Nephron (organoid): ENCODE results near the gene SBDS.
"Not testable (repeated sequence)": the region's sequence is repeated elsewhere in the genome, so short reads cannot be mapped to it uniquely, and the experiment has no call there.

Source experiments
- H3K27ac Mint-ChIP-seq, 3 experiments: 2 replicates each; pipeline ENCODE4 v1.8.0; 2020; ENCODE audit warnings: mixed read lengths in 3 of 3, mild to moderate bottlenecking in 2 of 3, moderate library complexity in 1 of 3
- H3K27me3 Mint-ChIP-seq: 2 replicates; pipeline ENCODE4 v1.8.0; 2021; ENCODE audit warnings: low read depth, mild to moderate bottlenecking, moderate library complexity, mixed read lengths
- H3K36me3 Mint-ChIP-seq: 2 replicates; pipeline ENCODE4 v1.8.0; 2020; ENCODE audit warnings: low read depth, mixed read lengths
- H3K4me1 Mint-ChIP-seq: 2 replicates; pipeline ENCODE4 v1.8.0; 2020; ENCODE audit warnings: mixed read lengths
- H3K4me3 Mint-ChIP-seq, 3 experiments: 2 replicates each; pipeline ENCODE4 v1.8.0; 2020; ENCODE audit warnings: mild to moderate bottlenecking in 3 of 3, mixed read lengths in 3 of 3, moderate library complexity in 2 of 3
- H3K9me3 Mint-ChIP-seq: 2 replicates; pipeline ENCODE4 v1.8.0; 2020; ENCODE audit warnings: mixed read lengths
- CTCF ChIP-seq, 3 experiments: fragments of 200-600 bp; sonication (generic); IDR thresholded peaks; one replicate each; pipeline ENCODE4 v1.5.0; 2021; ENCODE audit warnings: antibody characterized with exemption in 3 of 3; ENCODE audit not compliant: unreplicated experiment in 3 of 3

SBDS gene

GRCh38 chr7:67008260-67008659, 12.9 kb upstream of the SBDS start:
- Mint-ChIP-seq H3K36me3 (peaks cover 46% of the 10 kb centered on the region), H3K4me3 (no peak overlapping the region), H3K27me3 (no peaks in the 10 kb centered on the region), H3K4me1 (no peaks in the 10 kb centered on the region), H3K27ac (no peak overlapping the region), H3K9me3 (no peaks in the 10 kb centered on the region)
- TF ChIP-seq CTCF (IDR thresholded peaks at IDR 0.05; ENCODE audit: unreplicated experiment in 3 of 3), result no peak

GRCh38 chr7:67006965-67007364, 11.6 kb upstream of the SBDS start:
- Mint-ChIP-seq H3K4me1 (no peaks in the 10 kb centered on the region), H3K27me3 (no peaks in the 10 kb centered on the region), H3K9me3 (no peaks in the 10 kb centered on the region), H3K4me3 (no peak overlapping the region), H3K36me3 (peaks cover 46% of the 10 kb centered on the region), H3K27ac (no peak overlapping the region)
- TF ChIP-seq CTCF (IDR thresholded peaks at IDR 0.05; ENCODE audit: unreplicated experiment in 3 of 3), result no peak

- not testable (repeated sequence) for H3K4me3 Mint-ChIP-seq
Observed at GRCh38 chr7:67004145-67004544, 8.8 kb upstream of the SBDS start.

GRCh38 chr7:67000601-67001258, 5.3 kb upstream of the SBDS start:
- not testable (repeated sequence) for H3K27me3 Mint-ChIP-seq, H3K9me3 Mint-ChIP-seq, H3K4me1 Mint-ChIP-seq
- peak overlapping the region; percentile 61 to 81 (median 79) for H3K4me3 Mint-ChIP-seq
- TF ChIP-seq CTCF (IDR thresholded peaks at IDR 0.05; ENCODE audit: unreplicated experiment in 3 of 3), result peak; percentile 30 to 50 (median 42)
- peaks cover 14% of the 10 kb centered on the region for H3K36me3 Mint-ChIP-seq
- H3K27ac Mint-ChIP-seq, result peak overlapping the region in 2 of 3 experiments; percentile 47 to 54

More at GRCh38 chr7:67004145-67004544, 8.8 kb upstream of the SBDS start:
- H3K27ac Mint-ChIP-seq, H3K4me1 Mint-ChIP-seq, H3K9me3 Mint-ChIP-seq, H3K27me3 Mint-ChIP-seq: not testable (repeated sequence)
- peaks cover 38% of the 10 kb centered on the region for H3K36me3 Mint-ChIP-seq

- Mint-ChIP-seq H3K27ac (peak within 1 kb of the TSS; percentile 90 to 100 (median 97)), H3K4me3 (peak within 1 kb of the TSS; percentile 91 to 98 (median 98)), H3K36me3 (peaks cover 16% of the 10 kb centered on the region)
- H3K9me3 Mint-ChIP-seq, H3K27me3 Mint-ChIP-seq, H3K4me1 Mint-ChIP-seq: not testable (repeated sequence)
Observed at GRCh38 chr7:66996444-66997191, 1.2 kb upstream of the SBDS start, which contains the start of gene TYW1. Gene TYW1 (plus strand): TSS chr7:66996833. CDS start chr7:66996979, 146 bp downstream.

GRCh38 chr7:66994691-66995049, 716 bp downstream of the SBDS start:
- not testable (repeated sequence) for H3K4me1 Mint-ChIP-seq, H3K9me3 Mint-ChIP-seq, H3K27me3 Mint-ChIP-seq
- TF ChIP-seq CTCF (IDR thresholded peaks at IDR 0.05; ENCODE audit: unreplicated experiment in 3 of 3), result peak in 2 of 3 experiments; percentile 22 to 42
- H3K4me3 Mint-ChIP-seq, result peak overlapping the region; percentile 98
- H3K36me3 Mint-ChIP-seq, result peaks cover 21% of the 10 kb centered on the region
- H3K27ac Mint-ChIP-seq, result peak overlapping the region; percentile 97 to 100 (median 99)

GRCh38 chr7:66994051-66994450, 1.3 kb downstream of the SBDS start:
- not testable (repeated sequence) for H3K9me3 Mint-ChIP-seq, H3K4me1 Mint-ChIP-seq, H3K27me3 Mint-ChIP-seq
- peak overlapping the region; percentile 98 for H3K4me3 Mint-ChIP-seq
- peak overlapping the region; percentile 97 to 100 (median 99) for H3K27ac Mint-ChIP-seq
- H3K36me3 Mint-ChIP-seq, result peaks cover 21% of the 10 kb centered on the region

GRCh38 chr7:66989552-66989951, 5.8 kb downstream of the SBDS start:
- H3K27me3 Mint-ChIP-seq, H3K4me3 Mint-ChIP-seq, H3K4me1 Mint-ChIP-seq, H3K27ac Mint-ChIP-seq, H3K9me3 Mint-ChIP-seq: not testable (repeated sequence)
- peaks cover 36% of the 10 kb centered on the region for H3K36me3 Mint-ChIP-seq

GRCh38 chr7:66980336-66980735, 15.1 kb downstream of the SBDS start:
- not testable (repeated sequence) for H3K27me3 Mint-ChIP-seq, H3K27ac Mint-ChIP-seq, H3K4me1 Mint-ChIP-seq, H3K4me3 Mint-ChIP-seq, H3K36me3 Mint-ChIP-seq
- H3K9me3 Mint-ChIP-seq, result peaks cover 13% of the 10 kb centered on the region

- H3K4me3 Mint-ChIP-seq, H3K36me3 Mint-ChIP-seq, H3K4me1 Mint-ChIP-seq, H3K27ac Mint-ChIP-seq, H3K27me3 Mint-ChIP-seq: not testable (repeated sequence)
- peaks cover 13% of the 10 kb centered on the region for H3K9me3 Mint-ChIP-seq
Observed at GRCh38 chr7:66979013-66979412, 16.4 kb downstream of the SBDS start.

GRCh38 chr7:66978312-66978711, 17.1 kb downstream of the SBDS start:
- not testable (repeated sequence) for H3K4me3 Mint-ChIP-seq, H3K36me3 Mint-ChIP-seq, H3K27ac Mint-ChIP-seq, H3K4me1 Mint-ChIP-seq, H3K27me3 Mint-ChIP-seq
- H3K9me3 Mint-ChIP-seq, result peaks cover 13% of the 10 kb centered on the region
